PFSK-1 (cell line): ENCODE data around the gene KCNK1.

Experiments
- FOXP2 ChIP-seq: optimal IDR thresholded peaks from 2 replicates; pipeline ENCODE3; 2011; ENCODE audit warnings: borderline replicate concordance, control low read depth, inconsistent platforms; ENCODE audit not compliant: insufficient read depth; ENCODE audit errors: extremely low read length, extremely low read depth
- POLR2AphosphoS5 ChIP-seq: IDR thresholded peaks from 2 replicates; pipeline ENCODE4 v1.6.1; 2012; ENCODE audit warnings: low read depth, mild to moderate bottlenecking, control low read depth, low read length, moderate library complexity
- REST ChIP-seq, 2 experiments: IDR thresholded peaks; 2 replicates each; pipeline versions ENCODE4 v1.6.1 to v1.8.0; 2011 to 2012; ENCODE audit warnings: low read depth in 2 of 2, low read length in 2 of 2, control low read depth in 1 of 2, inconsistent platforms in 1 of 2, mild to moderate bottlenecking in 1 of 2, moderate library complexity in 1 of 2; ENCODE audit not compliant: insufficient read depth in 1 of 2
- SIN3A ChIP-seq: IDR thresholded peaks from 2 replicates; pipeline ENCODE4 v1.6.1; 2012; ENCODE audit warnings: mild to moderate bottlenecking, low read length, moderate library complexity, borderline replicate concordance; ENCODE audit not compliant: insufficient read depth
- TAF1 ChIP-seq: IDR thresholded peaks from 2 replicates; pipeline ENCODE4 v1.6.1; 2012; ENCODE audit warnings: low read length, control low read depth, borderline replicate concordance; ENCODE audit not compliant: insufficient read depth

The KCNK1 gene

GRCh38 chr1:233689017-233689747 lies 75.3 kb downstream of the KCNK1 start:
- TF ChIP-seq FOXP2 (no peak), POLR2AphosphoS5 (no peak), TAF1 (no peak), SIN3A (no peak), REST (IDR thresholded peaks at IDR 0.05; ENCODE audit: insufficient read depth in 1 of 2, low read depth in 2 of 2, low read length in 2 of 2) (no peak)

GRCh38 chr1:233689748-233690254 lies 75.9 kb downstream of the KCNK1 start:
- TF ChIP-seq SIN3A (no peak), TAF1 (no peak), FOXP2 (no peak), POLR2AphosphoS5 (no peak), REST (IDR thresholded peaks at IDR 0.05; ENCODE audit: insufficient read depth in 1 of 2, low read depth in 2 of 2, low read length in 2 of 2) (no peak)

- TF ChIP-seq TAF1 (no peak), POLR2AphosphoS5 (no peak), FOXP2 (no peak), REST (IDR thresholded peaks at IDR 0.05; ENCODE audit: insufficient read depth in 1 of 2, low read depth in 2 of 2, low read length in 2 of 2) (no peak), SIN3A (no peak)
Observed at GRCh38 chr1:233695901-233696300, 82.0 kb downstream of the KCNK1 start.

- TF ChIP-seq SIN3A (no peak), FOXP2 (no peak), REST (IDR thresholded peaks at IDR 0.05; ENCODE audit: insufficient read depth in 1 of 2, low read depth in 2 of 2, low read length in 2 of 2) (no peak), TAF1 (no peak), POLR2AphosphoS5 (no peak)
Observed at GRCh38 chr1:233700338-233700737, 86.4 kb downstream of the KCNK1 start.
